ENCODE data around the gene MMS22L. TPM values are rescaled to one million over a fixed set of nuclear protein-coding genes. Genes with fewer than 3 reads are reported as not detected.

MMS22L gene
- polyA plus RNA-seq, 1 donor (not counting 4 experiments of a cell fraction or from before 2014, with no cell fraction given) = 14.3 TPM

GRCh38 chr6:97092673-97093305 is 190.2 kb downstream of the MMS22L start:
- Histone ChIP-seq H3K9me3 (ENCODE audit: control insufficient read depth, low read depth, low read length) (no peaks in the 10 kb centered on the region), H3K9ac (ENCODE audit: control insufficient read depth, extremely low read depth, insufficient read depth, low read length) (no peak overlapping the region), H3K36me3 (ENCODE audit: control insufficient read depth in 2 of 2, extremely low read depth in 1 of 2, insufficient read depth in 2 of 2, low read length in 2 of 2) (no peaks in the 10 kb centered on the region), H2AFZ (ENCODE audit: control insufficient read depth, low read length) (no peak overlapping the region), H3K9me1 (ENCODE audit: control insufficient read depth, extremely low read depth, insufficient read depth, low read length) (no peaks in the 10 kb centered on the region), H3K4me3 (ENCODE audit: control insufficient read depth in 2 of 3, extremely low read depth in 1 of 3, insufficient read depth in 2 of 3, low read depth in 1 of 3, low read length in 3 of 3) (no peak overlapping the region), H3K4me1 (ENCODE audit: control insufficient read depth, extremely low read depth, insufficient read depth, low read length) (peaks cover 12% of the 10 kb centered on the region), H4K20me1 (ENCODE audit: control insufficient read depth, extremely low read depth, insufficient read depth, low read length) (no peaks in the 10 kb centered on the region), H3K27ac (ENCODE audit: control insufficient read depth, insufficient read depth, low read length) (no peak overlapping the region), H3K4me2 (ENCODE audit: control insufficient read depth, extremely low read depth, insufficient read depth, low read depth, low read length) (no peak overlapping the region), H3K79me2 (ENCODE audit: control insufficient read depth, insufficient read depth, low read length) (no peaks in the 10 kb centered on the region), H3K27me3 (ENCODE audit: control insufficient read depth, extremely low read depth, insufficient read depth, low read length) (no peaks in the 10 kb centered on the region)
- FAIRE-seq (no peak), DNase-seq (ENCODE audit: low read depth, low spot score) (no peak)
- TF ChIP-seq EZH2 (IDR thresholded peaks at IDR 0.05; ENCODE audit: low read length) = no peak
- TF ChIP-seq CTCF (optimal IDR thresholded peaks at IDR 0.05 in 1 of 3, IDR thresholded peaks at IDR 0.05 in 1 of 3, conservative IDR thresholded peaks at IDR 0.05 in 1 of 3; ENCODE audit: extremely low read depth in 1 of 3, insufficient read depth in 2 of 3, low read length in 3 of 3) = no peak
- dilution Hi-C loops (cut with MboI; ENCODE audit: extremely low pct_ligation_motif_present, low sequenced_read_pairs) = no loop called here
